GM12878 (cell line): ENCODE results near the gene UBXN10. TPM values are rescaled to one million over a fixed set of nuclear protein-coding genes. Genes with fewer than 3 reads are reported as not detected.

Source experiments
- ATAC-seq: fragments of 200-7000 bp; cut with Tn5 transposase; 3 replicates; pipeline ENCODE4 v1.9.1; 2020; ENCODE audit warnings: mild to moderate bottlenecking, moderate library complexity
- BruUV-seq: library from RNA; stranded (reverse); fragments of 400-500 nt; replicated peaks from 2 replicates; lab custom pipeline; 2021; lab: Mats Ljungman, UMichigan
- CTCF ChIA-PET: fragments of 300-600 bp; sonication (Branson Sonifier 250); formaldehyde crosslinking; extraction: SDS; loops from one replicate; lab custom pipeline; 2021; ENCODE audit warnings: inconsistent platforms; lab: Yijun Ruan, JAX
- POLR2A ChIA-PET: fragments of 350-600 bp; formaldehyde crosslinking; extraction: SDS; loops from one replicate; lab custom pipeline; 2021; ENCODE audit warnings: inconsistent platforms; lab: Charles Lee
- RAD21 ChIA-PET: fragments of 300-600 bp; sonication (Branson Sonifier 250); formaldehyde crosslinking; loops from one replicate; lab custom pipeline; 2023; ENCODE audit warnings: antibody characterized with exemption; ENCODE audit not compliant: unreplicated experiment; lab: Charles Lee
- SMC1A ChIA-PET: fragments of 300-600 bp; sonication (Branson Sonifier 250); formaldehyde crosslinking; loops from one replicate; lab custom pipeline; 2023; ENCODE audit not compliant: unreplicated experiment, uncharacterized antibody; lab: Charles Lee
- DNase-seq: peaks from one replicate; pipeline ENCODE4 v3.0.0-alpha.2; 2011; ENCODE audit warnings: low read depth, low spot score
- FAIRE-seq: peaks from 3 replicates; lab custom pipeline; 2011; peaks lifted over from hg19 to GRCh38; lab: Jason Lieb, UNC
- H2AFZ ChIP-seq: 2 replicates; pipeline ENCODE4 v1.6.0; 2011; ENCODE audit warnings: low read depth, low read length, control low read depth; ENCODE audit not compliant: control insufficient read depth
- H3K27ac ChIP-seq: 2 replicates; pipeline ENCODE4 v1.5.1; 2011; ENCODE audit warnings: control low read depth; ENCODE audit not compliant: control insufficient read depth, insufficient read depth
- H3K27me3 ChIP-seq, 2 experiments: replicated peaks in 1 of 2; 2 replicates each; pipeline versions ENCODE4 v1.6.0 to v1.6.1; 2011; ENCODE audit warnings: low read length in 1 of 2; ENCODE audit not compliant: control insufficient read depth in 2 of 2, insufficient read depth in 2 of 2
- H3K36me3 ChIP-seq, 2 experiments: 2 replicates each; pipeline ENCODE4 v1.5.1; 2011; ENCODE audit warnings: low read length in 1 of 2; ENCODE audit not compliant: control insufficient read depth in 2 of 2, insufficient read depth in 2 of 2
- H3K4me1 ChIP-seq: 2 replicates; pipeline ENCODE4 v1.6.1; 2011; ENCODE audit warnings: mild to moderate bottlenecking, low read length, moderate library complexity, mixed read lengths; ENCODE audit not compliant: control insufficient read depth, insufficient read depth
- H3K4me2 ChIP-seq: 2 replicates; pipeline ENCODE4 v1.6.0; 2011; ENCODE audit warnings: control low read depth; ENCODE audit not compliant: control insufficient read depth, insufficient read depth
- H3K4me3 ChIP-seq: fragments of 200-600 bp; sonication (generic); 2 replicates; pipeline ENCODE4 v1.5.1; 2016
- H3K79me2 ChIP-seq: 2 replicates; pipeline ENCODE4 v1.6.0; 2011; ENCODE audit warnings: low read length; ENCODE audit not compliant: control insufficient read depth, insufficient read depth
- H3K9ac ChIP-seq: 2 replicates; pipeline ENCODE4 v1.8.0; 2011; ENCODE audit warnings: low read length, control low read depth, mixed read lengths; ENCODE audit not compliant: control insufficient read depth, insufficient read depth
- H3K9me3 ChIP-seq: replicated peaks from 3 replicates; pipeline ENCODE4 v1.5.1; 2011; ENCODE audit warnings: mild to moderate bottlenecking, low read length; ENCODE audit not compliant: control insufficient read depth, insufficient read depth
- H4K20me1 ChIP-seq: 2 replicates; pipeline ENCODE4 v1.6.0; 2011; ENCODE audit not compliant: control insufficient read depth, insufficient read depth
- ASH2L ChIP-seq: fragments of 300-600, 200-600 bp; sonication (generic); IDR thresholded peaks from 2 replicates; pipeline ENCODE4 v1.6.1; 2017; ENCODE audit warnings: low read depth, mild to moderate bottlenecking, borderline replicate concordance
- BHLHE40 ChIP-seq, 2 experiments: fragments of 450-650 bp in 1 of 2; IDR thresholded peaks; 2 replicates each; pipeline ENCODE4 v1.6.1; 2011 to 2017; ENCODE audit warnings: low read depth in 2 of 2, borderline replicate concordance in 1 of 2, improper control_type of control experiment in 1 of 2, low read length in 1 of 2, mild to moderate bottlenecking in 1 of 2
- CHD2 ChIP-seq: IDR thresholded peaks from 2 replicates; pipeline ENCODE4 v1.6.1; 2011; ENCODE audit warnings: low read depth, low read length, improper control_type of control experiment, borderline replicate concordance
- HDGF ChIP-seq: fragments of 450-650 bp; IDR thresholded peaks from 2 replicates; pipeline ENCODE4 v1.6.1; 2016; ENCODE audit warnings: antibody characterized with exemption
- POLR2AphosphoS5 ChIP-seq: IDR thresholded peaks from 2 replicates; pipeline ENCODE4 v1.6.1; 2011; ENCODE audit warnings: mild to moderate bottlenecking, low read length, inconsistent platforms
- SREBF1 ChIP-seq: IDR thresholded peaks from 2 replicates; pipeline ENCODE4 v1.6.1; 2012; ENCODE audit warnings: mild to moderate bottlenecking, low read length
- SUPT20H ChIP-seq: IDR thresholded peaks from 2 replicates; pipeline ENCODE4 v1.6.1; 2011; ENCODE audit warnings: low read depth, mild to moderate bottlenecking, low read length, moderate library complexity, borderline replicate concordance; ENCODE audit not compliant: control insufficient read depth
- TBL1XR1 ChIP-seq: IDR thresholded peaks from 2 replicates; pipeline ENCODE4 v1.6.1; 2012; ENCODE audit warnings: low read depth, low read length, improper control_type of control experiment
- TCF12 ChIP-seq: IDR thresholded peaks from 2 replicates; pipeline ENCODE4 v1.6.1; 2011; ENCODE audit warnings: low read depth, mild to moderate bottlenecking, low read length
- ZNF217 ChIP-seq: fragments of 450-650 bp; IDR thresholded peaks from 2 replicates; pipeline ENCODE4 v1.6.1; 2017; ENCODE audit warnings: antibody characterized with exemption, mild to moderate bottlenecking
- WGBS: methylation state at CpG from one replicate; pipeline ENCODE4 v1.1.6; 2016; ENCODE audit warnings: low lambda C conversion rate; ENCODE audit not compliant: insufficient replicate concordance, insufficient coverage; ENCODE audit errors: missing lambda C conversion rate; 5-methylcytosine and 5-hydroxymethylcytosine counted together
- in situ Hi-C: fragments of 300-500 bp; cut with MboI; formaldehyde crosslinking; loops from 9 replicates; pipeline ENCODE4 v1.14.3; 2018; ENCODE audit warnings: mixed read lengths
- intact Hi-C: fragments of 100-400 bp; cut with micrococcal nuclease; formaldehyde crosslinking; loops from one replicate; pipeline ENCODE4 v1.14.2; 2022; ENCODE audit not compliant: unreplicated experiment
- polyA plus RNA-seq, 11 experiments: library from polyadenylated mRNA; depleted of rRNA in 4 of 11; unstranded in 6 of 11; stranded (reverse) in 5 of 11; fragments of >200 nt; fragmentation: Nextera tagmentation in 4 of 11; fragmentation: Illumina TruSeq in 1 of 11; extraction: Ambion mirVana in 4 of 11; extraction: Trizol in 1 of 11; gene quantifications; 1 replicate in 1 of 11; 2 replicates in 10 of 11; pipeline versions ENCODE4 v1.2.1 to v1.2.3, GENCODE V29; 2011 to 2016; ENCODE audit warnings: inconsistent platforms in 2 of 11, missing spikeins in 2 of 11, low read depth in 1 of 11
- total RNA-seq, 4 experiments: library from RNA; depleted of rRNA in 3 of 4; stranded (reverse); fragments of >200 nt in 3 of 4; fragmentation: Illumina TruSeq in 1 of 4; extraction: Trizol in 1 of 4; gene quantifications; 2 replicates each; pipeline versions ENCODE4 v1.2.1 to v1.2.3, GENCODE V29; 2013 to 2021

UBXN10 gene
- total and polyA plus RNA-seq, 10 of the 15 experiments (the other 5 are each of a cell fraction or from before 2014, with no cell fraction given), result 0.03 to 0.15 (median 0.06) TPM; not detected in 7

- H3K4me3 ChIP-seq, result no peak overlapping the region
- FAIRE-seq, result no peak
- H3K27ac ChIP-seq, result no peak overlapping the region
Measured at GRCh38 chr1:20152599-20152930, 33.3 kb upstream of the UBXN10 start.

GRCh38 chr1:20153000-20153418, 32.9 kb upstream of the UBXN10 start:
- no peak overlapping the region for H3K4me2 ChIP-seq
- H3K4me1 ChIP-seq, result peaks cover 9% of the 10 kb centered on the region
- no peak for ATAC-seq
- H3K36me3 ChIP-seq, result no peaks in the 10 kb centered on the region
- H2AFZ ChIP-seq, result no peak overlapping the region
- in situ Hi-C loops, result loop anchor here (5.0 kb wide), 1 partner anchor 236 kb away; no protein-coding TSS in a partner anchor
- TF ChIP-seq ZNF217 (no peak), POLR2AphosphoS5 (no peak), HDGF (no peak), SUPT20H (no peak), SREBF1 (no peak), TCF12 (no peak), TBL1XR1 (no peak)
- TF ChIP-seq, all 136 proteins: peak for 0
- Histone ChIP-seq H3K27ac (no peak overlapping the region), H3K9me3 (no peaks in the 10 kb centered on the region; the same call in 2 of the 3 replicates), H3K79me2 (no peaks in the 10 kb centered on the region), H4K20me1 (no peaks in the 10 kb centered on the region), H3K4me3 (no peak overlapping the region), H3K9ac (no peak overlapping the region), H3K27me3 (no peaks in the 10 kb centered on the region)
- DNase-seq, result no peak
- intact Hi-C loops, result loop anchor here (1.0 to 5.0 kb wide), 5 partner anchors 44 to 271 kb away; partner anchors contain the start of gene OTUD3
- WGBS, result 77% methylated on average over 5 of the region's 6 CpGs
- SMC1A ChIA-PET, result interaction anchor here (1.8 to 4.6 kb wide), 6 partner anchors 19 to 234 kb away, joined by 7 to 41 read pairs (median 14); no protein-coding TSS in a partner anchor
- no TSS peak for BruUV-seq
- CTCF ChIA-PET, result interaction anchor here (0.7 to 10.8 kb wide), 13 partner anchors 9 to 293 kb away, joined by 3 to 181 read pairs (median 5); partner anchors contain the start of genes OTUD3, PLA2G2D and PLA2G2E
- RAD21 ChIA-PET, result interaction anchor here (0.6 to 4.2 kb wide), 5 partner anchors 27 to 237 kb away, joined by 4 to 91 read pairs (median 28); no protein-coding TSS in a partner anchor
- POLR2A ChIA-PET, result interaction anchor here (0.7 kb wide), 2 partner anchors 174 to 233 kb away, joined by 4 to 5 read pairs; partner anchors contain the start of gene PLA2G2A
- no peak for FAIRE-seq

More at GRCh38 chr1:20152599-20152930, 33.3 kb upstream of the UBXN10 start:
- no peaks in the 10 kb centered on the region for H4K20me1 ChIP-seq
- CTCF ChIA-PET, result interaction anchor here (0.7 to 10.8 kb wide), 21 partner anchors 8 to 437 kb away, joined by 3 to 181 read pairs (median 5); partner anchors contain the start of genes OTUD3, PLA2G2D and PLA2G2E
- intact Hi-C loops (loop anchor here (1.0 to 5.0 kb wide), 5 partner anchors 45 to 270 kb away; partner anchors contain the start of gene OTUD3), in situ Hi-C loops (loop anchor here (5.0 kb wide), 1 partner anchor 235 kb away; no protein-coding TSS in a partner anchor)
- peak; percentile 16; the same call in 2 of the 3 replicates for ATAC-seq
- SMC1A ChIA-PET, result interaction anchor here (1.1 to 4.6 kb wide), 9 partner anchors 19 to 233 kb away, joined by 3 to 41 read pairs (median 11); partner anchors contain the start of gene PLA2G2A
- no peaks in the 10 kb centered on the region; the same call in 2 of the 3 replicates for H3K9me3 ChIP-seq
- no peak overlapping the region for H2AFZ ChIP-seq
- peaks cover 9% of the 10 kb centered on the region for H3K4me1 ChIP-seq
- RAD21 ChIA-PET, result interaction anchor here (1.0 to 4.2 kb wide), 10 partner anchors 19 to 271 kb away, joined by 5 to 91 read pairs (median 10); partner anchors contain the start of gene OTUD3
- TF ChIP-seq ASH2L (no peak), BHLHE40 (IDR thresholded peaks at IDR 0.05; ENCODE audit: borderline replicate concordance in 1 of 2, low read depth in 2 of 2, low read length in 1 of 2) (no peak), CHD2 (0 out of 2 replicates have a peak, but pooled peaks have one; percentile 1)
- TF ChIP-seq, all 136 proteins: peak for 1
- POLR2A ChIA-PET, result interaction anchor here (0.7 to 1.5 kb wide), 3 partner anchors 51 to 173 kb away, joined by 3 to 4 read pairs (median 4); partner anchors contain the start of gene PLA2G2A
- Histone ChIP-seq H3K9ac (no peak overlapping the region), H3K27me3 (no peaks in the 10 kb centered on the region), H3K4me2 (no peak overlapping the region; the same call in 1 of the 2 replicates), H3K79me2 (no peaks in the 10 kb centered on the region), H3K36me3 (no peaks in the 10 kb centered on the region)
- WGBS, result 55% methylated on average over 7 of the region's 7 CpGs
- no TSS peak for BruUV-seq
- DNase-seq, result no peak
